GM03348 (cell line): ENCODE data around the gene GH1.
"Not testable (repeated sequence)": the region's sequence is repeated elsewhere in the genome, so short reads cannot be mapped to it uniquely, and the experiment has no call there.

Source experiments
- DNase-seq: peaks from one replicate; pipeline ENCODE4 v3.0.0; 2012; ENCODE audit warnings: low spot score

GH1 gene

DNA sequence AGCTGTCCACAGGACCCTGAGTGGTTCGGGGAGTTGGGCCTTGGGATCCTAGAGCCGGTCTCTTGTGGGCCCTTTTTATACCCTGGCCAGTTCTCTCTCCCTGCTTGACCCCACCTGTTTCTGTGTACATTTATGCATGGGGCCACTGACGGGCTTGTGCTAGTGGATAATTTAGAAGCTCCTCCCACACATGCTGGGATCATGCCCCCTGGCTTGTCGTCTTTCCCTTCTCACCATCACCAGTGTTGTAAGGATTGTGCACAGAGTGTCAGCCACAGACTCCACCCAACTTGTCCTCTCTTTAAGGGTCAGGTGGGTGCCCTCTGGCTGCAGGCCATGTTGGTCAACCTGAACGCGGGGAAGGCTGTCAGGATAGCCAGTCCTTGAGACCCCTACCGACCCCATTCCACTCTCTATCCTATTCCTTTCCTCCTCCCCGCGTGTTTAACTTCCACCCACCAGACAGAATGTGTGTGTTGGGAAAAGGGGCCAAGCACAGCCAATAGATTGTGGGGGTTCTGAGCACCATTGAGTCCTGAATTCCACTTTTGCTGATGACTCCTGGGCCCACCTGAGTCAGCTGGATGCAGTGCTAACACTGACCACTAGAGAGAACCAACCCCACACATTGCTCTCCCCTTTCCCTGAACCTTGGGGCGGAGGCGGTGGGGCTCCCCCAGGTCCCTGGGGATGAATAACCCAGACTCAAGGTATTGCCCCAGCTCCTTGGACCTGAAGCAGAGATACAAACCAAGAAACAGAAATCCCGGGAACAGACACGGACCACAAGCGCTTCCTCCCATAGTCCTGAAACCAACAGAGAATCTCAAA lies 21.9 kb downstream of the GH1 start, which contains the start of gene CSH1:
TSS of gene CSH1 (minus strand) at position 51 of the 831 bp plus-strand sequence. CDS start 63 bp downstream, outside the sequence.
- not testable (repeated sequence) for DNase-seq

GRCh38 chr17:63894821-63895220 lies 23.8 kb downstream of the GH1 start:
- DNase-seq: not testable (repeated sequence)

DNA sequence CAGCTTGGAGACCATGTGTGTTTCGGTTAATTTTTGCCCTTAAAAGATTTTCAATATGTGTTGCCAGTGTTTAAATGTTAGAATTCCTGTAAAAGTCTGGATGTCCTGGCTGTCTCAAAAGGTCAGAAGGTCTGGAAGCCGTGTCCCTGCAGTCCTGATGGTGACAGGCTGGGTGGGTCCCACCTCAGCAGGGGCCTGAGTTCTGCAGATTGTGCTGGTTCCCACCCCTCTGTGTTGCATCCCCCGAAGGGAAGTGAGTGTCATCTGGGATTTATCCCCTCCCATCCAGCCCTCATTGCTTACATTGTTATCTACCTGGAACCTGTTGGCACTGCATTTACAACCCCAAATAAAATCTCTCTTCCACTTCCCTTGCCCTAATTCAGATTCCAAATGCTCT lies 24.6 kb downstream of the GH1 start:
- not testable (repeated sequence) for DNase-seq

GRCh38 chr17:63892316-63893037 lies 26.2 kb downstream of the GH1 start:
- DNase-seq: not testable (repeated sequence)

DNA sequence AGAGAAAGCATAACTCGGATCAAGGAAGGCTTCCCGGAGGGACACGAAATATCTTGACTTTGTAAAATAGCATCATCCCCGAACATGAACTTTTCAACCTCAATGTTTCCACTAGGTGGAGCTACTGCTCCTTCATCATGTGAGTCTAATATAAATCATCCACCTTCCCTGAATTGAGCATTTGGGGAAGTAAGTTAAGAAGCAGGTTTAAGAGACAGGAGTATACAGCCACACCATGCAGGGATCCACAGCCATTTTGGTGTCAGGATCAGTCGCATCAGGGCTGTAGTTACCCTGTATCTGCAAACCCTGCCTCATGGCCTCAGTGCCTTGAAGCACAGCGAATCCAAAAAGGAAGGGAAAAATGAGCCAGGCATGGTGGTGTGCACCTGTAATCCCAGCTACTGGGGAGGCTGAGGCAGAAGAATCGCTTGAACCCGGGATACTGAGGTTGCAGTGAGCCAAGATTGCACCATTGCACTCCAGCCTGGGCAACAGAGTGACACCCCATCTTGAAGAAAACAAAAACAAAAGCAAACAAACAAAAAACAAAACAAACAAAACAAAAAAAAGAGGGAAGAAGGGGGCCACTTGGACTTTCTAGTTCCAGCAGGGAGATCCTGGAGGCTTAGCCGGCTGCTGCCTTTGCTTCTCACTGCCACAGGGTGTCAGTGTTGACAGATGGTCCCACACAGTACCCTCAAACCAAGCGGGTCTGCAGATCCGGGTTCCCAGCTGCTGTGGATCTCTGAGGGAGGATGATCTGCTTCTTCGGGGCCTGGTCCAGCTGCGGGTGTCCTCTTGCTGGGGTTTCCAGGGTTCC lies 29.4 kb downstream of the GH1 start:
- DNase-seq: peak; percentile 50

- not testable (repeated sequence) for DNase-seq
Measured at GRCh38 chr17:63885119-63885518, 33.5 kb downstream of the GH1 start.

DNA sequence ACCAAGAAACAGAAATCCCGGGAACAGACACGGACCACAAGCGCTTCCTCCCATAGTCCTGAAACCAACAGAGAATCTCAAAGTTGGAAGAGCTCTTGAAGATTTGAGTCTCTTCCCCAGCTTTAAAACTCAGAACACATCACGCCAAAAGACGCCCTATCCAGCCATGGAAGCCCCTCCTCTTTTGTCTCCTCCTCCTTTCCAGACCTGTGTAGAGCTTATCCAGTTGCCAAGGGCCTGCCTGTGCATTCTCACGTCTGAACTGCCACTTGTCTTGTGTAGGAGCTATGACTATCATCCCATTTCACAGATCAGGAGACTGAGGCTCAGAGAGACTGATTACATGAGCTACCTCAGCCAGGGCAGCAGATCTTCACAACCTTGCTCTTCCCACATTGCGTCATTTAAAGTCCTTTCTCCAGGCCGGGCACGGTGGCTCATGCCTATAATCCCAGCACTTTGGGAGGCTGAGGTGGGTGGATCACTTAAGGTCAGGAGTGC lies 36.0 kb downstream of the GH1 start:
- DNase-seq: not testable (repeated sequence)

DNA sequence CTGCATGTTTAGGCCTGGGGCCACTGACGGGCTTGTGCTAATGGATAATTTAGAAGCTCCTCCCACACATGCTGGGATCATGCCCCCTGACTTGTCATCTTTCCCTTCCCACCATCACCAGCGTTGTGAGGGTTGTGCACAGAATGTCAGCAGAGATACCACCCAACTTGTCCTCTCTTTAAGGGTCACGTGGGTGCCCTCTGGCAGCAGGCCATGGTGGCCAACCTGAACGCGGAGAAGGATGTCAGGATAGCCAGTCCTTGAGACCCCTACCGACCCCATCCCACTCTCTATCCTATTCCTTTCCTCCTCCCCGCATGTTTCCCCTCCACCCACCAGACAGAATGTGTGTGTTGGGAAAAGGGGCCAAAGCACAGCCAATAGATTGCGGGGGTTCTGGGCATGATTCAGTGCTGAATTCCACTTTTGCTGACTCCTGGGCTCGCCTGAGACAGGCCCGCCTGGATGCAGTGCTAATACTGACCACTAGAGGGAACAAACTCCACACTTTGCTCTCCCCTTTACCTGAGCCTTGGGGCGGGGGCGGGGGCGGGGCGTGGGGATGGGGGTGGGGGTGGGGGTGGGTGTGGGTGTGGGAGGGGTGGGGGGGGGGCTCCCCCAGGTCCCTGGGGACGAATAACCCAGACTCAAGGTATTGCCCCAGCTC lies 36.6 kb downstream of the GH1 start, which contains the start of gene GH2:
TSS of gene GH2 (minus strand) at position 10 of the 667 bp plus-strand sequence. CDS start 143 bp downstream, outside the sequence.
- peak; percentile 81 for DNase-seq

DNA sequence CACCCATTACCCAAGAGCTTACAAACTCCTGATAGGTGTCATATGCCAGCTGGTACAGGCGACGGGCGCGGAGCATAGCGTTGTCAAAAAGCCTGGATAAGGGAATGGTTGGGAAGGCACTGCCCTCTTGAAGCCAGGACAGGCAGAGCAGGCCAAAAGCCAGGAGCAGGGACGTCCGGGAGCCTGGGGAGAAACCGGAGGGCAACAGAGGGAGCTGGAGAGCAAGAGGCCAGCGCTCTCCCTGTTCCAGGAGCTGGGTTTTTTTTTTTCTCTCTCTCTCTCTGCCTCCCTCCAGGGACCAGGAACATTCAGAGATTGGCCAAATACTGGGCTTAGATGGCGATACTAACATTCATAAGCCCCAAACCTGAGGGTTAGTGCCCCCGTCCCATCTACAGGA lies 37.3 kb downstream of the GH1 start:
- DNase-seq: not testable (repeated sequence)

DNA sequence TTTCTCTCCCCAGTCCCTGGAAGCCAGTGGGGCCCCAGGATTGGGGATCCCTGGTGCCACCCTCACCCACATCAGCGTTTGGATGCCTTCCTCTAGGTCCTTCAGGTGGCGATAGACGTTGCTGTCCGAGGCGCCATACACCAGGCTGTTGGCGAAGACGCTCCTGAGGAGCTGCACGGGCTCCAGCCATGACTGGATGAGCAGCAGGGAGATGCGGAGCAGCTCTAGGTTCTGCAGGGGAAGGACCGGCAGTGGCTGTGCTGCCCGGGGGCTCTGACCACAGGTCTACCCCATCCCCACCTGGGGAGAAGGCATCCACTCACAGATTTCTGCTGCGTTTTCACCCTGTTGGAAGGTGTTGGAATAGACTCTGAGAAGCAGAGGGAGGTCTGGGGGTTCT lies 37.9 kb downstream of the GH1 start:
- no peak for DNase-seq

- DNase-seq: not testable (repeated sequence)
Measured at GRCh38 chr17:63878413-63878812, 40.2 kb downstream of the GH1 start.

DNA sequence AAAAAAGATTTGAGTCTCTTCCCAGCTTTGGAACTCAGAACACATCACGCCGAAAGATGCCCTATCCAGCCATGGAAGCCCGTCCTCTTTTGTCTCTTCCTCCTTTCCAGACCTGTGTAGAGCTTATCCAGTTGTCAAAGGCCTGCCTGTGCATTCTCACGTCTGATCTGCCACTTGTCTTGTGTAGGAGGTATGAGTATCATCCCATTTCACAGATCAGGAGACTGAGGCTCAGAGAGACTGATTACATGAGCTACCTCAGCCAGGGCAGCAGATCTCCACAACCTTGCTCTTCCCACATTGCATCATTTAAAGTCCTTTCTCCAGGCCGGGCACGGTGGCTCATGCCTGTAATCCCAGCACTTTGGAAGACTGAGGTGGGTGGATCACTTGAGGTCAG lies 43.9 kb downstream of the GH1 start:
- not testable (repeated sequence) for DNase-seq

DNA sequence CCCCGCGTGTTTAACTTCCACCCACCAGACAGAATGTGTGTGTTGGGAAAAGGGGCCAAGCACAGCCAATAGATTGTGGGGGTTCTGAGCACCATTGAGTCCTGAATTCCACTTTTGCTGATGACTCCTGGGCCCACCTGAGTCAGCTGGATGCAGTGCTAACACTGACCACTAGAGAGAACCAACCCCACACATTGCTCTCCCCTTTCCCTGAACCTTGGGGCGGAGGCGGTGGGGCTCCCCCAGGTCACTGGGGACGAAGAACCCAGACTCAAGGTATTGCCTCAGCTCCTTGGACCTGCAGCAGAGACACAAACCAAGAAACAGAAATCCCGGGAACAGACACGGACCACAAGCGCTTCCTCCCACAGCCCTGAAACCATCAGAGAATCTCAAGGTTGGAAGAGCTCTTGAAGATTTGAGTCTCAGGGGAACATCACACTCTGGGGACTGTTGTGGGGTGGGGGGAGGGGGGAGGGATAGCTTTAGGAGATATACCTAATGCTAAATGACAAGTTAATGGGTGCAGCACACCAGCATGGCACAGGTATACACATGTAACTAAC lies 44.5 kb downstream of the GH1 start:
- not testable (repeated sequence) for DNase-seq

- DNase-seq: not testable (repeated sequence)
Measured at GRCh38 chr17:63873577-63873976, 45.1 kb downstream of the GH1 start, which contains the start of gene CSH2. TSS of gene CSH2 (minus strand) at chr17:63873677. CDS start at chr17:63873614, 63 bp downstream.

GRCh38 chr17:63871646-63872365 lies 46.8 kb downstream of the GH1 start:
- not testable (repeated sequence) for DNase-seq

DNA sequence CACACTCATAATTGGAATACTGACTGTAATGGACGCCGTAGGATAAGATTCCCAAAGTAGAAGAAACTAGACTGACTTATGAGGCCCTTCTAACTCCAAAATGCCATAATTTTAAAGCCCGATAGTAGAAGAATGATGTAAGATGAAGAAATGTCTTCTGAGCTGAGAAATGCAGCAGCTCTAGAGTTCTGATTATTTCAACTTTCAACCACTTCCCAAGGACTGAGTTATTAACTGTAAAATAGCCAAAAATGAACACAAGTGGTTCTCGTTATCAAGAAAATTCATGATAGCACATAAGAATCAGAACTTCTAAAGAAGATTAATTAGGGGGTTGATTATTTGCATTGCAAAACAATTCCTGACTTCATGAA lies 48.4 kb downstream of the GH1 start:
- not testable (repeated sequence) for DNase-seq

DNA sequence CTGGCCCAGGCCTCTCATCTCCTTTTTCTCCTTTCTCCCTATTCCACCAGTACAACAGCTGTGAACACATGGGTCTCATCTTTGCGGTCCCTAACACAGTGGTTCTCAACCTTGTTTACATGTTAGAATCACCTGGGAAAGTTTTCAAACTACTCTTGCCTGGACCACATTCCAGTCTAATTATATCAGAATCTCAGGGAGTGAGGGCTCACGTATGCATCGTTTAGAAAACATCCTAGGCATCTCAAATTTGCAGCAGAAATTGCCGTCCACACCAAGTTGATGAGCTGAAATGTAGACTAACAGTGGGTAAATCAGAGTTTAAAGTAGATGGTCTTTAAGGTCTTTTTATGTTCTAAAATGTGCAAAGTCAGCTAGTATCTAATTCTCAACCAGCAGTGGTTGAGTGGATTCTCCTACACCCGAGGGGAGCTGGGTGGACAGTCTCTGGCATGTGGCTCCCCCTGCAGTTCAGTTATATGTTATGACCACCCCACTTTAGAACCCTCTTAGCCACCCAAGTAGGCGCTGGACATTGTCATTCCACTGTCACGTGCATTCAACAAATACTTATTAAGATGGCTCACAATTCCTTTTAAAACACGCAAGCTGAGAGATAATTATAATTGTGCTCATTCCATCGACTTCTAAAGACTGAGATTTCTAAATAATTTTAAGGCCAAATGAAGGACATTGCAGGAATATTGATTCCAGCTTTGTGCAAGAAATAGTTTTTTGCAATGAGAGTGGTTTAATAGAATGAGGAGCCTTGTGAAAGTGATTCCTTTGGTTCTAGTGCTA lies 48.9 kb downstream of the GH1 start:
- DNase-seq: peak; percentile 12
